Stimulated activated CD4-positive, alpha-beta T cell treated with anti-CD3 and anti-CD28 coated beads, Interleukin-4, amount 100 ng/mL, for 48 hours (primary cell): ENCODE data around the gene DDHD1.

Experiments
- DNase-seq, 2 donors: peaks; one replicate each; pipeline ENCODE4 v3.0.0-alpha.2; 2020; ENCODE audit warnings: low read depth in 2 of 2

Gene DDHD1

DNA sequence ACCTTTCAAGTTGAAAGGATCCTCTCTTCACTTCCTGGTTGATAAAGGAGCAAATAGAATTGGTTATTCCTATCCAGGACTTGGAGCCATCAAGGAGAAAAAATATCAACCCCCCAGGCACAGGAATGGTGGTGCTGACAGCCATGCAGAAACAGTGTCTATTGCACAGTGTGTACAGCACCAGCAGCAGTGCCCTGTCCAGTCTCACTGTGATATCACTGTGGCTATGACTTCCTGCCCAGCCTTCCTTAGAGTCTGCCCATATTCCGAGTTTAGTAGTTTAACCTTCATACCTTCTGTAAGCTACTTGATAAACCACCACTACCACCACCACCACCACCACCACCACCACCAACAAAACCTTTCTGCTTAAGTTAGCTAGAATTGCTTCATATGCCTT lies 157.1 kb downstream of the DDHD1 start:
- no peak for DNase-seq

DNA sequence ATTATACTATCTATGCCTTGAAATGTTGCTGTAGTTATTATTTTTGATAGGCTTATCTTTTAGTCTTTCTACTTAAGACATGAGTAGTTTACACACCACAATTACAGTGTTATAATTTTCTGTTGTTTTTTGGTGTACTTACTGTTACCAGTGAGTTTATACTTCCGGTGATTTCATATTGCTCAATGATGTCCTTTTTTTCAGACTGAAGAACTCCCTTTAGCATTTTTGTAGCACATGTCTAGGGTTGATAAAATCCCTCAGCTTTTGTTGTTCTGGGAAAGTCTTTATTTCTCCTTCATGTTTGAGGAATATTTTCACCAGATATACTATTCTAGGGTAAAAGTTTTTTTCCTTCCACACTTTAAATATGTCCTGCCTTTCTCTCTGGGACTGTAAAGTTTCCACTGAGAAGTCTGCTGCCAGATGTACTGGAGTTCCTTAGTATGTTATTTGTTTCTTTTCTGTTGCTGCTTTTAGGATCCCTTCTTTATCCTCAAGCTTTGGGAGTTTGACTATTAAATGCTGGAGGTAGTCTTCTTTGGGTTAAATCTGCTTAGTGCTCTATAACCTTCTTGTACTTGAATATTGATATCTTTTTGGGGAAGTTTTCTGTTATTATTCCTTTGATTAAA lies 160.8 kb downstream of the DDHD1 start:
- no peak for DNase-seq

DNA sequence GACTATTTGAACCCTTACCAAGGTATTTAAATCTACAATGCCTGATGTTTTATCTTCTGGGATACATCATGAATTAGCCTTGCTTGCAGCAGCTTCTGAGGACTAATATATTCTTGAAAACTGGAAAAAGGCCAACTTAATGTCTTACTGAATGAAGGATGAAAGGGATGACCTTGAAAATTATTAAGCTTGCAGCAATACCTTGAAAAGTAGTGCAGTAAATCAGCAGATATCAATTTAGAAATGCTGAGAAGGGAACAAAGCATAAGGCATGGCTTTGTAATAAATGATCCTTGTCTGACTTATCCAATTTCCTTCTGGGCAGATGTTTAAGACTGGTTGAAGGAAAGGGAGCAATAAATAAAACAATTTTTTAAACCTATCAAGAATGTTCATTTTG lies 165.0 kb downstream of the DDHD1 start:
- no peak for DNase-seq

DNA sequence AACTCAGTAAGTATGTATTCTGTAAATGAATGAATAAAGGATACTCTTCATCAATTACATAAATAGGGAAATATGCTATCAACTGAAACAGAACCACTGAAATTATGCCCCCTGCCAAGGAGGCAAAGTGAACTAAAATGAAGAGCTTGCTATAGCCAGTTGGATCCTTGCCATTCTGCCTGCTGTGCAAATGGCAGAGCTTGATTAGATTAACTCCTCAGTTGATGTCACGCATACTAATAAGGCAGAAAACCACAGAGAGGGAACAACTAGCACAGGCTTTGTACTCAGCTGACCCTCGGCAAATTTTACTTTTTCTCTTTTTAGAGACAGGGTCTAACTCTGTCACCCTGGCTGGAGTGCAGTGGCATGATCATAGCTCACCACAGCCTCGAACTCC lies 165.6 kb downstream of the DDHD1 start:
- DNase-seq, result no peak

DNA sequence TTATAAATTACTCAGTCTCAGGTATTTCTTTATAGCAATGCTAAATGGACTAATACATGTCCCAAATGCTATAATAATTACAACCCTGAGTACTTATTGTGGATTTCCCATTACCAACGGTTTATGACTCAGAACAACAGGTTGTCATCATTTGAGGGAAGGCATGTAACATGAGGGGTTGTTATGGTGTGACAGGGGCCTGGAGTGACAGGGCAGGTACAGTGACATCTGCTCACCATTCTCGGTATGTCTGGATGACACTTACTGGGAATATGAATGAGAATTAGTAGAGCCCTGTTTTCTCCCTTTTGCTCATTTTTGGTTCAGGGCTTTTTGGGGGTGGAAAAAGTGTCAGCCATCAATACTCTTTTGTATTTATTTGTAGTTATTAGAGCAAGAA lies 166.1 kb downstream of the DDHD1 start:
- DNase-seq, result no peak
